Measurements from ENCODE around the gene CASZ1. TPM values are rescaled to one million over a fixed set of nuclear protein-coding genes. Genes with fewer than 3 reads are reported as not detected.
A peak's percentile ranks its signal among the peaks of the same experiment; 100 is the strongest.

Gene CASZ1
- total and polyA plus RNA-seq, 9 of the 15 experiments (the other 6 are each of a cell fraction or from before 2014, with no cell fraction given) = 0.01 to 4.0 (median 0.76) TPM; not detected in 1

DNA sequence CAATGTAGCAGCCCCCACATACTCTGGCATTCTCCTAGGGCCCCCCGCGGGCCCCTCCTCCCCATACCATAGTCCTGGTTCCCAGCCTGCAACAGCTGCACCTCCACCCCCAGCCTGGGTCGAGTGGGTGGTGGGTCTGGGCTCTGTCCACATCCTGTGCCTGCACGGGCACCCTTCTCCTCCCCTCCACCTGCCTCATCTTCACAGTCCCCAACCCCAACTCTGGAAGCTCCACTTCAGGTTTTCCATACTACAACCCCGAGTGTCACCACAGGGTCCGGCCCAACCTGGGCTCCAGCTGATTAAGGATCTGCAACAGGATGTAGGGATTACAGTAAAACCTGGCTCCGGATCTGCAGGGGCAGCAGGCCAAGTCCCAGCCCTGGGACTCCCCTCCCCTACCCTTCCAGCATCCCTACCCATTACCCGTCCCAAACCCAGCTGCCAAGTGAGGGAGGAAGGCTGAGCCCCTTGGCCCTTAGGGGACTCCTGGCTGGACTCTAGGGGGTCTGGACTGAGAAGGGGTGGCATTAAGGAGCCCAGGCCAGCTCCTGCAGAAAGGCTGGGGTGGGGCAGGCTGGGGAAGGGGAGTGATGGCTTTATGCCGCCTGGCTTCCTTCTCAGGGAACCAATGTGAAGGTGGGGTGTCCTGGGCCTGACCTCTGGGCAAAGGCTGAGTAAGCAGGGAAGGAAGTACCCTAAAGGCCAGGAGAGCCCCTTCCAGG, 116.8 kb downstream of the CASZ1 start (continued):
- no peak for TF ChIP-seq CBX8 (IDR thresholded peaks at IDR 0.05; ENCODE audit: borderline replicate concordance, extremely low read depth, low read depth, low read length, poor library complexity, severe bottlenecking)
- no peak for TF ChIP-seq ZNF449 (CRISPR knock-in tag; IDR thresholded peaks at IDR 0.05)
- TF ChIP-seq TBP (optimal IDR thresholded peaks at IDR 0.05; ENCODE audit: low read depth, low read length) = peak; percentile 12
- peak; percentile 71 for TF ChIP-seq GATA2 (CRISPR knock-in tag; IDR thresholded peaks at IDR 0.05)
- no peak for TF ChIP-seq HNRNPLL (IDR thresholded peaks at IDR 0.05; ENCODE audit: low read depth, low read length, poor library complexity, severe bottlenecking)
- no peak for TF ChIP-seq HES1 (IDR thresholded peaks at IDR 0.05; ENCODE audit: low read depth)
- TF ChIP-seq CBX1 (IDR thresholded peaks at IDR 0.05; ENCODE audit: low read depth) = no peak
- no peak for TF ChIP-seq SMARCA5 (IDR thresholded peaks at IDR 0.05)
- TF ChIP-seq E2F4 (CRISPR knock-in tag; IDR thresholded peaks at IDR 0.05; ENCODE audit: low read depth) = no peak
- TF ChIP-seq RCOR1 (IDR thresholded peaks at IDR 0.05; ENCODE audit: borderline replicate concordance in 1 of 2, low read depth in 2 of 2, low read length in 2 of 2) = 0 out of 4 replicates have a peak, but pooled peaks of 1 of the 2 experiments have one; percentile 32
- no peak for TF ChIP-seq KDM4B (IDR thresholded peaks at IDR 0.05; ENCODE audit: borderline replicate concordance in 2 of 2, low read depth in 1 of 2)
- no peak for TF ChIP-seq ELK3 (CRISPR knock-in tag; IDR thresholded peaks at IDR 0.05)
- no peak for TF ChIP-seq TEAD4 (IDR thresholded peaks at IDR 0.05; ENCODE audit: low read length)
- no peak for TF ChIP-seq TEAD4 (CRISPR knock-in tag; IDR thresholded peaks at IDR 0.05; ENCODE audit: borderline replicate concordance)
- TF ChIP-seq ZNF124 (CRISPR knock-in tag; IDR thresholded peaks at IDR 0.05) = no peak
- TF ChIP-seq POLR2H (tag; IDR thresholded peaks at IDR 0.05; ENCODE audit: low read depth) = no peak
- peak in 1 of 2 experiments; percentile 38; a peak in 1 of 4 replicates for TF ChIP-seq MAZ (CRISPR knock-in tag; conservative IDR thresholded peaks at IDR 0.05 in 1 of 2, IDR thresholded peaks at IDR 0.05 in 1 of 2)
- TF ChIP-seq BHLHE40 (IDR thresholded peaks at IDR 0.05; ENCODE audit: low read length) = no peak
- TF ChIP-seq ZNF263 (CRISPR knock-in tag; IDR thresholded peaks at IDR 0.05; ENCODE audit: borderline replicate concordance) = no peak
- TF ChIP-seq POLR2G (IDR thresholded peaks at IDR 0.05; ENCODE audit: low read depth, low read length) = 0 out of 2 replicates have a peak, but pooled peaks have one; percentile 42
- no peak for TF ChIP-seq SRSF7 (optimal IDR thresholded peaks at IDR 0.05; ENCODE audit: low read depth, low read length)
- TF ChIP-seq TCF7L2 (IDR thresholded peaks at IDR 0.05; ENCODE audit: low read depth, low read length) = no peak
- TF ChIP-seq MTA3 (IDR thresholded peaks at IDR 0.05; ENCODE audit: borderline replicate concordance) = no peak
